Retinal pigment epithelial cell (primary cell): ENCODE measurements around the gene FMN2.

ENCODE experiments used
- DNase-seq: peaks from one replicate; pipeline ENCODE4 v3.0.0-alpha.2; 2010; ENCODE audit warnings: low read depth
- H3K4me3 ChIP-seq: 2 replicates; pipeline ENCODE4 v1.5.1; 2011; ENCODE audit warnings: mild to moderate bottlenecking, low read length, control low read depth, moderate library complexity
- TF ChIP-seq, protein P1 (sequence below): conservative IDR thresholded peaks from 2 replicates; pipeline ENCODE4 v1.5.1; 2011; ENCODE audit warnings: low read depth, low read length, control low read depth, inconsistent platforms

FMN2 gene

DNA sequence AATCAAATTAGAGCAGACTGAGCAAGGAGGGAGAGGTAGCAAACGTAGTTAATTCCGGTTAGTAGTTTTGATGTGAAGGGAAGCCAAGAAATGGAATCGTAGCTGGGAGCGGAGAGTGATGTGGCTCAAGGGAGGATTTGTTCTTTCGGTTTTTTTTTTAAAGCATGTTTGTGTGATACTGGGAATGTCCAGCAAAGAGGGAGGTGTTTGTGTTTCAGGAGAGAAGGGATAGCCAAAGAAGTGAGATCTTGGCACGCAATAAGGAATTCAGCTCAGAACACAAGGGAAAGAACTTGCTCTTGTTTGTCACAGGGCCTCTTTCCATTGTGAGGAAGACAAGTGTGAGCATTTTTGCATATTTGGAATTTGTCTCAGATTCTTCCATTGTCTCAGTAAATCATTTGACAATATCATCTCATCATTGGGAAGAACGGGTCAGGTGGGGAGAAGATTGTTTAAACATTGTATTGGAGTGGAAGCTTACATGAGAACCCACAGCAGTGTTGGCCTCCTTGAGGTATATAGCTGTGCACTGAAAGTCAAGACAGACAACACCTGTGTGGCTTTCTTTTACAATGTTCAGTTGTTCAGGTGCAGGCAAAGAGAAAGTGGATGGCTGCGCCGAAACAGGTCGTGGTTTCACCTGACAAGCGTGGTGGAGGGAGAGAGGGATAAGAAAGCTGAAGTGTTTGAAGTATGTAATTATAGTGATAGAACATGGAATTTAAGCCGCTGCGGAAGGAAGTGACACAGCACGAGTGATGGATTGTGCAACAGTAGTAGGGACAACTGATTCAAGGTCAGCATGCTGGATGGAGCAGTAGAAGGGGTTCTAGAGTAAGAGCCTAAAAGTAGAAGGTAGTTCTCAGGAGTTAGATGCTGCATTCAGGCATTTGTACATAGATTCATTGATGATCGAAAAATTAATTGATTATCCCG, 25.4 kb downstream of the FMN2 start:
- TF ChIP-seq, protein P1, sequence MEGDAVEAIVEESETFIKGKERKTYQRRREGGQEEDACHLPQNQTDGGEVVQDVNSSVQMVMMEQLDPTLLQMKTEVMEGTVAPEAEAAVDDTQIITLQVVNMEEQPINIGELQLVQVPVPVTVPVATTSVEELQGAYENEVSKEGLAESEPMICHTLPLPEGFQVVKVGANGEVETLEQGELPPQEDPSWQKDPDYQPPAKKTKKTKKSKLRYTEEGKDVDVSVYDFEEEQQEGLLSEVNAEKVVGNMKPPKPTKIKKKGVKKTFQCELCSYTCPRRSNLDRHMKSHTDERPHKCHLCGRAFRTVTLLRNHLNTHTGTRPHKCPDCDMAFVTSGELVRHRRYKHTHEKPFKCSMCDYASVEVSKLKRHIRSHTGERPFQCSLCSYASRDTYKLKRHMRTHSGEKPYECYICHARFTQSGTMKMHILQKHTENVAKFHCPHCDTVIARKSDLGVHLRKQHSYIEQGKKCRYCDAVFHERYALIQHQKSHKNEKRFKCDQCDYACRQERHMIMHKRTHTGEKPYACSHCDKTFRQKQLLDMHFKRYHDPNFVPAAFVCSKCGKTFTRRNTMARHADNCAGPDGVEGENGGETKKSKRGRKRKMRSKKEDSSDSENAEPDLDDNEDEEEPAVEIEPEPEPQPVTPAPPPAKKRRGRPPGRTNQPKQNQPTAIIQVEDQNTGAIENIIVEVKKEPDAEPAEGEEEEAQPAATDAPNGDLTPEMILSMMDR = no peak
- H3K4me3 ChIP-seq = no peak overlapping the region
- DNase-seq = no peak

DNA sequence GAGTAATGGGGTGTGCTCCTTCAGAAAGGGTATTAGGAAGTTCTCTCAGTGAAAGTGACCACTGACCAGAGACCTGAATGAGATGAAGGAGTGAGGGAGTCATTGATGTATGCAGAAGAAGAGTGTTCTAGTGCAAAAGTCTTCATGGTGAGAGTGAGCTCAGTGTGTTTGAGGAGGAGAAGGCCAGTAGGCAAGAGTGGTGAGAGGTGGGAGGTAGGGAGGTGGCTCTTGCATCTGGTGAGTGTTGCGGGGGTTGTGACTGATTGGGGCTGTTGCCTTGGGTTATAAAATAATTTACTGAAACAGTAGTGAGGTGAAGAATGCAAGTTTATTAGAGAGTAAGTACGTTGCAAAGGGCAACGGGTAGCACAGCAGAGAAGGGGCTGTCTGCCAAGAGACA, 26.2 kb downstream of the FMN2 start:
- H3K4me3 ChIP-seq = no peak overlapping the region
- DNase-seq = no peak
- TF ChIP-seq, protein P1 = no peak

DNA sequence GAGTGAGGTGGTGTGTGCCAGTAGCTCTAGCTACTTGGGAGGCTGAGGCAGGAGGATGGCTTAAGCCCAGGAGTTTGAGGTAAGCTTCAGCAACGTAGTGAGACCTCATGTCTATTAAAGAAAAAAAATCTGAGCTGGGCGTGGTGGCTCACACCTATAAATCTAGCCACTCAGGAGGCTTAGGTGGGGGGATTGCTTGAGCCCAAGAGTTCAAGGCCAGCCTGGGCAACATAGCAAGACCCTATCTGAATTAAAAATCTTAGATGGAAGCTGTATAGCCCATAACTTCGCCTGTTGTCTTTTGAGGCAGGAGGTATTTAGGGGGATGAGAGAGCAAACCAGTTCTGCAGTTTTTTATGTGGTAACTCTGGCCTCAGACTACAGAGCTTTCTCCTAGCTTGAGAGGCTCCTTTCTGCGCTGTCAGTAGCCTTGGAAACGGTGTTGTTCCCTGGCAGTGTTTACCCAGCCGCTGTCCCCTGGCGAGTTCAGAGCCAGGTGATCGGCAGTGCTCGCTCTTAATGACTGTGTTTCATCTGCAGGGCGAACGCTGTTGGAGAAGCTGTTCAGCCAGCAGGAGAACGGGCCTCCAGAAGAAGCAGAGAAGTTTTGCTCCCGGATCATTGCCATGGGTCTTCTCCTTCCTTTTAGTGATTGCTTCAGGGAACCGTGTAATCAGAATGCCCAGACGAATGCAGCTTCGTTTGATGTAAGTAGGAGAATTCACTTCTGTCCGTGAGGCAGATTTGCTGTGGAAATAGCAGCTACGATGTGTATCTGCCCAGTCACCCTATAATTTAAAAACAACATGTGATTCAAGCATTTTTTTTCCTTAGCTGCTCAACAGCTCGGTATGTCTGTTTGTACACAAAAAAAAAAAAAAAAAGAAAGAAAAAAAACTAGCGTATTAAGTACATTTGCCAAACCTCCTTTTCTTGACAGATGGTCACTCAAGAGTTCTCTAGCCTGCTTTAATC, 31.2 kb downstream of the FMN2 start:
- no peak overlapping the region for H3K4me3 ChIP-seq
- DNase-seq = no peak
- TF ChIP-seq, protein P1 = no peak

DNA sequence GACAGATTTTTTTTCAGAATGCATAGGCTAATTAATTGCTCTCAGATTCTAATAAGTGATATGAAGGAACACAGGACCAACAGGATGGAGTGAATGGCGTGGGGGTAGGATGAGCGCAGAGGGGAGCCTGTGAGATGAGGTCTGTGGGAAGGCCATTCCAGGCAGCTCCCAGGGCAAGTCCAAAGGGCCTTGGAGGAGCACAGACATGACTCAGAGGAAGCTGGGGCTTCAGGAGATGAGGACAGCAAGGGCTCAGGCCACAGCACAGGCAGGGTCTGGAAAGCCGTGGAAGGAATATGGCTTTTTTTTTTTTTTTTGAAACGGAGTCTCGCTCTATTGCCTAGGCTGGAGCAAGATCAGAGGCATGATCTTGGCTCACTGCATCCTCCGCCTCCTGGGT, 35.1 kb downstream of the FMN2 start:
- TF ChIP-seq, protein P1 = no peak
- no peak overlapping the region for H3K4me3 ChIP-seq
- no peak for DNase-seq

DNA sequence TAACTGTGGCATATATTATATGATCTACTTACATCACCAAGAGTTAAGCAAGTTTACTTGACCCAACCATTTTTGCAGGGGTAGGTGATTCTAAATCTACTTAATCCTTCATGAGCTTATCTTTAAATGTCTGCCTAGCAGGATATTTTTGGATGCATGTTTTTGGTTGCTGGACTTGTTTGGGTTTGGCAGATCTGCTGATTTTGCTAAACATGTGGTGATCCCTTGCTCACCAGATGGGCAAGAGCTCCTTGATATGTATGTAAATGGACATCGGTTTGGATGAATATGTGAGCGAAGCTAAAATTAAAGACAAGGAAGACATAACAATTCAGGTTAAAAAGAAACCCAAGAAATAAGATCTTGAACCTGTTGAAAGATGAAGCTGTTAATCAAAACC, 36.7 kb downstream of the FMN2 start:
- no peak for DNase-seq
- H3K4me3 ChIP-seq = no peak overlapping the region
- TF ChIP-seq, protein P1 = no peak

DNA sequence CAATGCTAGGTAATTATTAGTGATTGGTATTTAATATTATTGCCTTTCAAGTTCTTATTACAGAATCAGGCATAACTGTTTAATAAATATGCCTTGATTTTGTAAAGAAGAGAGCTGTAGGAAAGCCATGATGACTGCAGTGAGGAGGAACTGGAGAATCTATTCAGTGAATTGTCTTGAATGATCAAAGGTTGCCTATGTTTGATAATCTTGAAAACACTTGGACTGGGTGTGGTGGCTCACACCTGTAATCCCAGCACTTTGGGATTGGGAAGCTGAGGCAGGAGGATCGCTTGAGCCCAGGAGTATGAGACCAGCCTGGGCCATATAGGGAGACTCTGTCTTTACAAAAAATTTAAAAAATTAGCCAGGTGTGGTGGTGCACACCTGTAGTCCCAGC, 42.4 kb downstream of the FMN2 start:
- H3K4me3 ChIP-seq = no peak overlapping the region
- TF ChIP-seq, protein P1 = no peak
- no peak for DNase-seq
